NT2/D1 (cell line): ENCODE results near the gene CACNA1C.
"Not testable (repeated sequence)": the region's sequence is repeated elsewhere in the genome, so short reads cannot be mapped to it uniquely, and the experiment has no call there.

Source experiments
- SUZ12 ChIP-seq: IDR thresholded peaks from 2 replicates; pipeline ENCODE4 v1.6.1; 2011; ENCODE audit not compliant: insufficient read length, insufficient read depth; ENCODE audit errors: extremely low read depth
- YY1 ChIP-seq: IDR thresholded peaks from 2 replicates; pipeline ENCODE4 v1.6.1; 2011; ENCODE audit not compliant: insufficient read length, insufficient read depth
- ZNF274 ChIP-seq: IDR thresholded peaks from 2 replicates; pipeline ENCODE4 v1.6.1; 2011; ENCODE audit warnings: mild to moderate bottlenecking, low read depth, low read length

DNA sequence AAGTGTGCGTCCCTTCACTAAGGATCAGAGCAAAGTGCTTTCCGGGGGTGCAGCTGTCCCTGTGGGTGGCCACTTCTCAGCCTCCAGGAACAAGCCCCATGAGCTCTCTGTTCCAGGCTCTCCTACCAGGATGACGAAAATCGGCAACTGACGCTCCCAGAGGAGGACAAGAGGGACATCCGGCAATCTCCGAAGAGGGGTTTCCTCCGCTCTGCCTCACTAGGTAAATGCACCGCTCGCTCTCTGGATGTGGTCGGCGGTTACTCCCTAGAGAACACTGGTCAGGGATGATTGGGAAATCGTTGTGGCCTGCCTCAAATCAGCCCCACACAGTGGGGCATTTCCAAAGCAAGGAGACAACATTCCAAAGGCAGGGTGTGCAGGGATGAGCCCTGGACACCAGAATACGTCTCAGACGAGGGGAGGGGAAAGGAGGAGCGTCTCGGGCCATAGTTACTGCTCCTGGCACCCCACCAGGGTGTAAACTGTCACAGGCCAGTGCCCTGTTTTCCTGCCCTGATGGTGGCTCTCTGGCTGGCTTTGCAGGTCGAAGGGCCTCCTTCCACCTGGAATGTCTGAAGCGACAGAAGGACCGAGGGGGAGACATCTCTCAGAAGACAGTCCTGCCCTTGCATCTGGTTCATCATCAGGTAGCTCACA is 633.0 kb downstream of the CACNA1C start:
- TF ChIP-seq ZNF274, YY1, SUZ12: not testable (repeated sequence)
